ENCODE measurements around the gene SGSM2. TPM values are rescaled to one million over a fixed set of nuclear protein-coding genes. Genes with fewer than 3 reads are reported as not detected.
A peak's percentile ranks its signal among the peaks of the same experiment; 100 is the strongest.

The SGSM2 gene
- total RNA-seq, 1 donor from 2014 or later = 35.5 TPM

- intact Hi-C loops (cut with DNase I) = no loop called here
Measured at GRCh38 chr17:2379489-2380225, 42.4 kb downstream of the SGSM2 start.

GRCh38 chr17:2380226-2380922 is 43.1 kb downstream of the SGSM2 start:
- intact Hi-C loops (cut with DNase I) = no loop called here
- DNase-seq (ENCODE audit: low spot score) = no peak

More at GRCh38 chr17:2379489-2380225, 42.4 kb downstream of the SGSM2 start:
- no peak for DNase-seq (ENCODE audit: low spot score)

- DNase-seq (ENCODE audit: low spot score) = no peak
- intact Hi-C loops (cut with DNase I) = no loop called here
Measured at GRCh38 chr17:2380950-2381649, 43.8 kb downstream of the SGSM2 start.

GRCh38 chr17:2383628-2384167 is 46.4 kb downstream of the SGSM2 start:
- intact Hi-C loops (cut with DNase I) = no loop called here
- no peak for DNase-seq (ENCODE audit: low spot score)

GRCh38 chr17:2384439-2385127 is 47.3 kb downstream of the SGSM2 start:
- no peak for DNase-seq (ENCODE audit: low spot score)
- intact Hi-C loops (cut with DNase I) = no loop called here

GRCh38 chr17:2385240-2386210 is 48.2 kb downstream of the SGSM2 start:
- no peak for DNase-seq (ENCODE audit: low spot score)
- intact Hi-C loops (cut with DNase I) = no loop called here

GRCh38 chr17:2386400-2387085 is 49.2 kb downstream of the SGSM2 start:
- DNase-seq (ENCODE audit: low spot score) = no peak
- intact Hi-C loops (cut with DNase I) = no loop called here

GRCh38 chr17:2387086-2388019 is 50.1 kb downstream of the SGSM2 start:
- intact Hi-C loops (cut with DNase I) = no loop called here
- no peak for DNase-seq (ENCODE audit: low spot score)

- no peak for DNase-seq (ENCODE audit: low spot score)
- intact Hi-C loops (cut with DNase I) = no loop called here
Measured at GRCh38 chr17:2388020-2388682, 50.9 kb downstream of the SGSM2 start.

- intact Hi-C loops (cut with DNase I) = no loop called here
- no peak for DNase-seq (ENCODE audit: low spot score)
Measured at GRCh38 chr17:2388683-2389055, 51.4 kb downstream of the SGSM2 start.

GRCh38 chr17:2390199-2390836 is 53.0 kb downstream of the SGSM2 start:
- no peak for DNase-seq (ENCODE audit: low spot score)
- intact Hi-C loops (cut with DNase I) = loop anchor here (5.0 kb wide), 1 partner anchor 202 kb away; the partner anchor contains the start of gene PAFAH1B1

- intact Hi-C loops (cut with DNase I) = loop anchor here (5.0 kb wide), 1 partner anchor 201 kb away; the partner anchor contains the start of gene PAFAH1B1
- no peak for DNase-seq (ENCODE audit: low spot score)
Measured at GRCh38 chr17:2391597-2392251, 54.4 kb downstream of the SGSM2 start.

GRCh38 chr17:2392252-2393173 is 55.2 kb downstream of the SGSM2 start:
- intact Hi-C loops (cut with DNase I) = loop anchor here (1.0 to 5.0 kb wide), 2 partner anchors 9 to 200 kb away; partner anchors contain the start of genes MNT and PAFAH1B1
- DNase-seq (ENCODE audit: low spot score) = peak; percentile 98

Data from cardiac septum (tissue), 1 donor.